ENCODE measurements around the gene PDXK.

PDXK gene

GRCh38 chr21:43741423-43742096 is 22.6 kb downstream of the PDXK start:
- ATAC-seq, result no peak
- Mint-ChIP-seq H3K4me3 (no peak overlapping the region), H3K9me3 (no peaks in the 10 kb centered on the region), H3K27ac (no peak overlapping the region), H3K4me1 (peaks cover 8% of the 10 kb centered on the region), H3K36me3 (peaks cover 44% of the 10 kb centered on the region), H3K27me3 (no peaks in the 10 kb centered on the region)

GRCh38 chr21:43743947-43744346 is 25.0 kb downstream of the PDXK start:
- Mint-ChIP-seq H3K36me3 (peaks cover 50% of the 10 kb centered on the region), H3K4me3 (no peak overlapping the region), H3K9me3 (no peaks in the 10 kb centered on the region), H3K27ac (no peak overlapping the region), H3K4me1 (peaks cover 8% of the 10 kb centered on the region), H3K27me3 (no peaks in the 10 kb centered on the region)
- no peak for ATAC-seq

- Mint-ChIP-seq H3K9me3 (no peaks in the 10 kb centered on the region), H3K27me3 (no peaks in the 10 kb centered on the region), H3K27ac (no peak overlapping the region), H3K4me1 (peaks cover 8% of the 10 kb centered on the region), H3K4me3 (no peak overlapping the region), H3K36me3 (peaks cover 55% of the 10 kb centered on the region)
- no peak for ATAC-seq
These were observed 25.8 kb downstream of the PDXK start for GRCh38 chr21:43744725-43745124.

- H3K9me3 Mint-ChIP-seq, result no peaks in the 10 kb centered on the region
- peaks cover under 1% of the 10 kb centered on the region for H3K4me1 Mint-ChIP-seq
- no peak overlapping the region for H3K27ac Mint-ChIP-seq
- no peak for ATAC-seq
- H3K4me3 Mint-ChIP-seq, result no peak overlapping the region
- H3K27me3 Mint-ChIP-seq, result no peaks in the 10 kb centered on the region
- H3K36me3 Mint-ChIP-seq, result peaks cover 62% of the 10 kb centered on the region
These were observed 27.0 kb downstream of the PDXK start for GRCh38 chr21:43745772-43746517.

GRCh38 chr21:43748622-43749021 is 29.7 kb downstream of the PDXK start:
- H3K27ac Mint-ChIP-seq, result no peak overlapping the region
- H3K9me3 Mint-ChIP-seq, result no peaks in the 10 kb centered on the region
- no peak overlapping the region for H3K4me3 Mint-ChIP-seq
- H3K4me1 Mint-ChIP-seq, result no peaks in the 10 kb centered on the region
- H3K27me3 Mint-ChIP-seq, result no peaks in the 10 kb centered on the region
- peaks cover 71% of the 10 kb centered on the region for H3K36me3 Mint-ChIP-seq
- ATAC-seq, result no peak

GRCh38 chr21:43749651-43750262 is 30.8 kb downstream of the PDXK start:
- Mint-ChIP-seq H3K9me3 (no peaks in the 10 kb centered on the region), H3K4me1 (no peaks in the 10 kb centered on the region), H3K27me3 (no peaks in the 10 kb centered on the region), H3K27ac (no peak overlapping the region), H3K4me3 (no peak overlapping the region), H3K36me3 (peaks cover 71% of the 10 kb centered on the region)
- no peak for ATAC-seq

- Mint-ChIP-seq H3K27ac (no peak overlapping the region), H3K4me3 (no peak overlapping the region), H3K36me3 (peaks cover 69% of the 10 kb centered on the region)
These were observed 31.6 kb downstream of the PDXK start for GRCh38 chr21:43750339-43751033.

GRCh38 chr21:43751955-43752591 is 33.1 kb downstream of the PDXK start:
- ATAC-seq, result no peak
- Mint-ChIP-seq H3K27ac (no peak overlapping the region), H3K4me3 (no peak overlapping the region), H3K27me3 (no peaks in the 10 kb centered on the region), H3K9me3 (no peaks in the 10 kb centered on the region), H3K36me3 (peaks cover 65% of the 10 kb centered on the region), H3K4me1 (no peaks in the 10 kb centered on the region)

More at GRCh38 chr21:43750339-43751033, 31.6 kb downstream of the PDXK start:
- Mint-ChIP-seq H3K4me1 (no peaks in the 10 kb centered on the region), H3K9me3 (no peaks in the 10 kb centered on the region), H3K27me3 (no peaks in the 10 kb centered on the region)
- ATAC-seq, result no peak

GRCh38 chr21:43752758-43753438 is 34.0 kb downstream of the PDXK start:
- H3K4me1 Mint-ChIP-seq, result no peaks in the 10 kb centered on the region
- no peak overlapping the region for H3K4me3 Mint-ChIP-seq
- H3K27ac Mint-ChIP-seq, result no peak overlapping the region
- no peaks in the 10 kb centered on the region for H3K27me3 Mint-ChIP-seq
- H3K9me3 Mint-ChIP-seq, result no peaks in the 10 kb centered on the region
- no peak for ATAC-seq
- peaks cover 60% of the 10 kb centered on the region for H3K36me3 Mint-ChIP-seq

- Mint-ChIP-seq H3K27me3 (no peaks in the 10 kb centered on the region), H3K36me3 (peaks cover 61% of the 10 kb centered on the region), H3K27ac (no peak overlapping the region), H3K9me3 (no peaks in the 10 kb centered on the region), H3K4me1 (no peaks in the 10 kb centered on the region), H3K4me3 (no peak overlapping the region)
- ATAC-seq, result no peak
These were observed 34.5 kb downstream of the PDXK start for GRCh38 chr21:43753439-43753799.

GRCh38 chr21:43754948-43755781 is 36.2 kb downstream of the PDXK start:
- Mint-ChIP-seq H3K4me1 (no peaks in the 10 kb centered on the region), H3K36me3 (peaks cover 51% of the 10 kb centered on the region), H3K4me3 (no peak overlapping the region), H3K27me3 (no peaks in the 10 kb centered on the region), H3K9me3 (no peaks in the 10 kb centered on the region), H3K27ac (no peak overlapping the region)
- no peak for ATAC-seq

- H3K27me3 Mint-ChIP-seq, result no peaks in the 10 kb centered on the region
- H3K27ac Mint-ChIP-seq, result no peak overlapping the region
- no peaks in the 10 kb centered on the region for H3K4me1 Mint-ChIP-seq
- no peak overlapping the region for H3K4me3 Mint-ChIP-seq
- no peaks in the 10 kb centered on the region for H3K9me3 Mint-ChIP-seq
- peaks cover 47% of the 10 kb centered on the region for H3K36me3 Mint-ChIP-seq
- no peak for ATAC-seq
These were observed 37.1 kb downstream of the PDXK start for GRCh38 chr21:43755820-43756594.

- ATAC-seq, result no peak
- Mint-ChIP-seq H3K9me3 (no peaks in the 10 kb centered on the region), H3K27me3 (no peaks in the 10 kb centered on the region), H3K4me3 (no peak overlapping the region), H3K27ac (no peak overlapping the region), H3K4me1 (no peaks in the 10 kb centered on the region), H3K36me3 (peaks cover 54% of the 10 kb centered on the region)
These were observed 38.7 kb downstream of the PDXK start for GRCh38 chr21:43757601-43758000.

Measured in stimulated activated memory B cell treated with anti-CD40 and anti-IgM and Interleukin-4, amounts not matched to agents 10 μg/mL and 1 μg/mL and 100 μg/mL, for 72 hours (primary cell).